Activated naive CD4-positive, alpha-beta T cell treated with anti-CD3 and anti-CD28 coated beads, Interleukin-2, amount 10 ng/mL, durations not matched to agents 7 days and 5 days (primary cell): Measurements from ENCODE around the gene WSB1.
A peak's percentile ranks its signal among the peaks of the same experiment; 100 is the strongest.

Experiments
- CTCF ChIA-PET: fragments of 350-600 bp; sonication (Branson Sonifier 250); formaldehyde crosslinking; loops from one replicate; lab custom pipeline; 2021; ENCODE audit warnings: antibody characterized with exemption; lab: Charles Lee
- DNase-seq: peaks from one replicate; pipeline ENCODE4 v3.0.0-alpha.2; 2020
- H3K27ac Mint-ChIP-seq: one replicate; pipeline ENCODE4 v1.8.0; 2021; ENCODE audit warnings: mild to moderate bottlenecking, moderate library complexity, mixed read lengths
- H3K27me3 Mint-ChIP-seq: one replicate; pipeline ENCODE4 v1.8.0; 2021; ENCODE audit warnings: mild to moderate bottlenecking, mixed read lengths
- H3K36me3 Mint-ChIP-seq: one replicate; pipeline ENCODE4 v1.8.0; 2021; ENCODE audit warnings: mixed read lengths
- H3K4me1 Mint-ChIP-seq: one replicate; pipeline ENCODE4 v1.8.0; 2021; ENCODE audit warnings: mixed read lengths
- H3K4me3 Mint-ChIP-seq: one replicate; pipeline ENCODE4 v1.8.0; 2021; ENCODE audit warnings: mild to moderate bottlenecking, moderate library complexity, mixed read lengths
- H3K9me3 Mint-ChIP-seq: one replicate; pipeline ENCODE4 v1.8.0; 2021; ENCODE audit warnings: mixed read lengths

The WSB1 gene

GRCh38 chr17:27354491-27355081 lies 60.7 kb downstream of the WSB1 start:
- no peak for DNase-seq

GRCh38 chr17:27355419-27355818 lies 61.5 kb downstream of the WSB1 start:
- Mint-ChIP-seq H3K9me3 (no peaks in the 10 kb centered on the region), H3K27ac (no peak overlapping the region), H3K36me3 (no peaks in the 10 kb centered on the region), H3K27me3 (peaks cover 4% of the 10 kb centered on the region), H3K4me3 (no peak overlapping the region), H3K4me1 (peaks cover 32% of the 10 kb centered on the region)
- CTCF ChIA-PET: interaction anchor here (1.0 to 6.8 kb wide), 9 partner anchors 26 to 289 kb away, joined by 3 to 72 read pairs (median 5); partner anchors contain the start of gene KSR1
- no peak for DNase-seq

More at GRCh38 chr17:27354491-27355081, 60.7 kb downstream of the WSB1 start:
- Mint-ChIP-seq H3K27ac (peak overlapping the region; percentile 73), H3K27me3 (peaks cover under 1% of the 10 kb centered on the region), H3K9me3 (no peaks in the 10 kb centered on the region), H3K4me3 (peak overlapping the region; percentile 76), H3K36me3 (no peaks in the 10 kb centered on the region), H3K4me1 (peaks cover 32% of the 10 kb centered on the region)
- CTCF ChIA-PET: interaction anchor here (0.6 to 6.8 kb wide), 15 partner anchors 8 to 297 kb away, joined by 3 to 72 read pairs (median 5); partner anchors contain the start of gene KSR1

- CTCF ChIA-PET: interaction anchor here (1.7 to 2.8 kb wide), 3 partner anchors 25 to 244 kb away, joined by 4 to 25 read pairs (median 9); no protein-coding TSS in a partner anchor
- Mint-ChIP-seq H3K9me3 (no peaks in the 10 kb centered on the region), H3K4me1 (peaks cover 32% of the 10 kb centered on the region), H3K27ac (no peak overlapping the region), H3K36me3 (no peaks in the 10 kb centered on the region), H3K27me3 (peaks cover 8% of the 10 kb centered on the region), H3K4me3 (no peak overlapping the region)
- no peak for DNase-seq
Observed at GRCh38 chr17:27356091-27356705, 62.3 kb downstream of the WSB1 start.

- Mint-ChIP-seq H3K4me3 (no peak overlapping the region), H3K4me1 (peaks cover 32% of the 10 kb centered on the region), H3K9me3 (no peaks in the 10 kb centered on the region), H3K27me3 (peaks cover 14% of the 10 kb centered on the region), H3K36me3 (no peaks in the 10 kb centered on the region), H3K27ac (no peak overlapping the region)
- CTCF ChIA-PET: interaction anchor here (1.7 kb wide), 1 partner anchor 242 kb away, joined by 4 read pairs; no protein-coding TSS in a partner anchor
- DNase-seq: no peak
Observed at GRCh38 chr17:27357236-27357635, 63.3 kb downstream of the WSB1 start.

DNA sequence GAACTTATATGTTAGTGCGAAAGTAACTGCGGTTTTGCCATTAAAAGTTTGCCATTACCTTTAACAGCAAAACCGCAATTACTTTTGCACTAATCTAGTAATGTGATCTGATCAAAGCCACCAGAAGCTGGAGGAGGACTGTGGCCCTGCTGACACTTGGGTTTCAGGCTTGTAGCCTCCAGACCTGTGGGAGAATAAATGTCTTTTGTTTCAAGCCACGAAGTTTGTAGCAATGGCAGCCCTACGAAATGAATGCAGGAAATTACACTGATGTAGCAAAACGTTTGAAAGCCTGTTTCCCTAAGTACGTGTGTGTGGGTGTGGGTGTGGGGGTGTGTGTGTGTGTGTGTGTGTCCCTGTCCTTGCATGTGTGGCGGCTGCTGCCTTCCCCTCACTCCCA lies 66.6 kb downstream of the WSB1 start:
- H3K4me1 Mint-ChIP-seq: peaks cover 6% of the 10 kb centered on the region
- CTCF ChIA-PET: interaction anchor here (0.7 to 2.0 kb wide), 5 partner anchors 21 to 241 kb away, joined by 3 to 9 read pairs (median 3); no protein-coding TSS in a partner anchor
- no peak for DNase-seq
- no peak overlapping the region for H3K4me3 Mint-ChIP-seq
- H3K9me3 Mint-ChIP-seq: no peaks in the 10 kb centered on the region
- no peaks in the 10 kb centered on the region for H3K36me3 Mint-ChIP-seq
- H3K27me3 Mint-ChIP-seq: peaks cover 34% of the 10 kb centered on the region
- H3K27ac Mint-ChIP-seq: no peak overlapping the region

DNA sequence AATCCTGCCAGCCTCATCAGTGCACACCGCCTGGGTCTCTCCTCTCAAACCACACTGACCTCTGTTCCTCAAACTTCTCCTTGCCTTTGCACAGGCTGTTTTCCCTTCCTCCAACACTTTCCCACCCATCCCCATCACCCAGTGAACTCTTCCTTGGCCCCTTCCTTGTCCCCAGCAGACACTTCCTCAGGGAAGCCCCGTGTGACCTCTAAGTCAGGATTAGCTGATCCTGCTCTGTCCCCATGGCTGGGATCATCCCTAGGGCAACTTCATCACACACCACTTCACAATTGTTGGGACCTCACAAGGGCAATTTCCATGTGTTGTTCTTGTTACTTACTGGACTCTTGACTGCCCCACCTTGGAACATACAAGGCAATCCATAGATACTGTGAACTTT lies 67.8 kb downstream of the WSB1 start:
- CTCF ChIA-PET: no interaction called here
- no peak overlapping the region for H3K4me3 Mint-ChIP-seq
- no peaks in the 10 kb centered on the region for H3K4me1 Mint-ChIP-seq
- no peaks in the 10 kb centered on the region for H3K9me3 Mint-ChIP-seq
- DNase-seq: no peak
- H3K27me3 Mint-ChIP-seq: peaks cover 38% of the 10 kb centered on the region
- no peak overlapping the region for H3K27ac Mint-ChIP-seq
- no peaks in the 10 kb centered on the region for H3K36me3 Mint-ChIP-seq

DNA sequence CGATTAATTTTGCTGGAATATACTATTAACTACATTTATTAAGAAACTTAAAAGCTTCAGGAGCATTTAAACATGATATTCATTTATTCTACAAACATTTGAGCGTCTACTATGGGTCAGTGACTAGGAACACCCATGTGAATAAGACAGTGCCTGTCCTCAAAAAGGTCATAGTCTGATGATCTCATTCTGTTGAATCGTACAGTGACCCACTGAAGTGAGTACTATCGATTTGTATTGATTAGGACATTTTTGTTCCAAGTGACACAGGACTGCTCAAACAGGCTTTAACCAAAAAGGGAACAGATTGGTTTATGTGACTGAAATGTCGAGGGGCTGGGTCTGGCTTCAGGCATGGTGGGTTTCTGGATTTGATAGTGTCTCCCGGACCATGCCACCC lies 68.6 kb downstream of the WSB1 start:
- Mint-ChIP-seq H3K4me1 (no peaks in the 10 kb centered on the region), H3K27ac (no peak overlapping the region), H3K27me3 (peaks cover 38% of the 10 kb centered on the region), H3K36me3 (no peaks in the 10 kb centered on the region), H3K9me3 (no peaks in the 10 kb centered on the region), H3K4me3 (no peak overlapping the region)
- DNase-seq: no peak
- CTCF ChIA-PET: interaction anchor here (0.9 to 1.3 kb wide), 2 partner anchors 8 to 20 kb away, joined by 3 to 5 read pairs; no protein-coding TSS in a partner anchor

GRCh38 chr17:27362909-27363308 lies 69.0 kb downstream of the WSB1 start:
- CTCF ChIA-PET: interaction anchor here (0.9 to 1.3 kb wide), 2 partner anchors 9 to 19 kb away, joined by 3 to 5 read pairs; no protein-coding TSS in a partner anchor
- no peak overlapping the region for H3K4me3 Mint-ChIP-seq
- no peaks in the 10 kb centered on the region for H3K36me3 Mint-ChIP-seq
- H3K27me3 Mint-ChIP-seq: peaks cover 38% of the 10 kb centered on the region
- H3K4me1 Mint-ChIP-seq: no peaks in the 10 kb centered on the region
- H3K27ac Mint-ChIP-seq: no peak overlapping the region
- no peaks in the 10 kb centered on the region for H3K9me3 Mint-ChIP-seq
- DNase-seq: no peak

DNA sequence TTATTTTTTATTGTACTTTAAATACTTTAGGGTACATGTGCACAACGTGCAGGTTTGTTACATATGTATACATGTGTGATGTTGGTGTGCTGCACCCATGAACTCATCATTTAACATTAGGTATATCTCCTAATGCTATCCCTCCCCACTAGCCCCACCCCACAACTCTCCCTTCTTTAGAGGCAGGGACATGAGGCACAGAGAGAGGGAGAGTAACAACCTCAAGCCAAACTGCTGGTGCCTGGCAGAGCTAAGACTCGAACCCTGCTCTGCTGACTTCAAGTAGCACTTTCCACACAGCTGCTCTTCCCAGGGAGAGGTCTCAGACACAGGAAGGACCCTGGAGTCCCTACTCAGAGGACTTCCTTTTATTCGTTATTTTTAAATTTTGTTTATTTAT lies 69.4 kb downstream of the WSB1 start:
- no peak overlapping the region for H3K4me3 Mint-ChIP-seq
- H3K36me3 Mint-ChIP-seq: no peaks in the 10 kb centered on the region
- DNase-seq: no peak
- H3K9me3 Mint-ChIP-seq: no peaks in the 10 kb centered on the region
- H3K4me1 Mint-ChIP-seq: no peaks in the 10 kb centered on the region
- no peak overlapping the region for H3K27ac Mint-ChIP-seq
- CTCF ChIA-PET: interaction anchor here (0.9 to 1.3 kb wide), 3 partner anchors 9 to 239 kb away, joined by 3 to 5 read pairs (median 5); no protein-coding TSS in a partner anchor
- peaks cover 38% of the 10 kb centered on the region for H3K27me3 Mint-ChIP-seq
